Loucy (cell line): ENCODE results near the gene MRTFA.

ENCODE experiments used
- H2AFZ ChIP-seq: fragments of 200-600 bp; sonication (generic); 2 replicates; pipeline ENCODE4 v1.6.0; 2016; ENCODE audit warnings: antibody characterized with exemption, mild to moderate bottlenecking, low read length, moderate library complexity
- H3F3A ChIP-seq: fragments of 200-600 bp; 2 replicates; pipeline ENCODE4 v1.6.0; 2016; ENCODE audit warnings: antibody characterized with exemption, low read depth, mild to moderate bottlenecking
- H3K27me3 ChIP-seq: fragments of 200-600 bp; sonication (generic); 2 replicates; pipeline ENCODE4 v1.6.1; 2014; ENCODE audit warnings: low read length, mild to moderate bottlenecking; ENCODE audit not compliant: insufficient read depth, poor library complexity, severe bottlenecking
- H3K36me3 ChIP-seq: fragments of 200-600 bp; sonication (generic); 2 replicates; pipeline ENCODE4 v1.6.1; 2016; ENCODE audit warnings: low read length; ENCODE audit not compliant: insufficient read depth
- H3K4me1 ChIP-seq: fragments of 200-600 bp; sonication (generic); 2 replicates; pipeline ENCODE4 v1.5.1; 2014; ENCODE audit warnings: low read length, mild to moderate bottlenecking; ENCODE audit not compliant: insufficient read depth, poor library complexity, severe bottlenecking
- H3K4me2 ChIP-seq: fragments of 200-600 bp; sonication (generic); 2 replicates; pipeline ENCODE4 v1.6.0; 2014; ENCODE audit warnings: antibody characterized with exemption, low read length, low read depth, mild to moderate bottlenecking; ENCODE audit not compliant: poor library complexity, severe bottlenecking
- H3K4me3 ChIP-seq: fragments of 200-600 bp; sonication (generic); 2 replicates; pipeline ENCODE4 v1.5.1; 2014; ENCODE audit warnings: low read length, mild to moderate bottlenecking, mixed read lengths; ENCODE audit not compliant: poor library complexity, severe bottlenecking
- H3K79me2 ChIP-seq: fragments of 200-600 bp; sonication (generic); 2 replicates; pipeline ENCODE4 v1.6.1; 2014; ENCODE audit warnings: low read length; ENCODE audit not compliant: insufficient read depth
- H3K9ac ChIP-seq: fragments of 200-600 bp; sonication (generic); 2 replicates; pipeline ENCODE4 v1.6.0; 2014; ENCODE audit warnings: mild to moderate bottlenecking, low read depth, low read length, moderate library complexity; ENCODE audit not compliant: poor library complexity, severe bottlenecking
- H3K9me2 ChIP-seq: fragments of 200-600 bp; sonication (generic); replicated peaks from 2 replicates; pipeline ENCODE4 v1.6.1; 2016; ENCODE audit warnings: low read depth, low read length, mixed read lengths
- H3K9me3 ChIP-seq: fragments of 200-600 bp; sonication (generic); 2 replicates; pipeline ENCODE4 v1.6.1; 2014; ENCODE audit warnings: mild to moderate bottlenecking, antibody characterized with exemption, low read length, low read depth; ENCODE audit not compliant: insufficient read depth
- H4K20me1 ChIP-seq: fragments of 200-600 bp; sonication (generic); 2 replicates; pipeline ENCODE4 v1.6.0; 2014; ENCODE audit warnings: antibody characterized with exemption, low read length, mild to moderate bottlenecking; ENCODE audit not compliant: insufficient read depth, poor library complexity, severe bottlenecking
- CTCF ChIP-seq: fragments of 200-600 bp; sonication (generic); conservative IDR thresholded peaks from 2 replicates; pipeline ENCODE4 v1.5.1; 2014; ENCODE audit warnings: mild to moderate bottlenecking, antibody characterized with exemption, low read length
- EZH2phosphoT487 ChIP-seq: fragments of 200-600 bp; IDR thresholded peaks from 2 replicates; pipeline ENCODE4 v1.6.1; 2018; ENCODE audit warnings: antibody characterized with exemption, mild to moderate bottlenecking, moderate library complexity, borderline replicate concordance

MRTFA gene

GRCh38 chr22:40605761-40606160, 30.8 kb downstream of the MRTFA start:
- Histone ChIP-seq H3K9me2 (no peaks in the 10 kb centered on the region), H3K9me3 (no peaks in the 10 kb centered on the region), H4K20me1 (peaks cover 27% of the 10 kb centered on the region), H3K36me3 (no peaks in the 10 kb centered on the region), H3K79me2 (peaks cover 81% of the 10 kb centered on the region), H3K4me1 (peaks cover 29% of the 10 kb centered on the region), H3K4me2 (peak overlapping the region; percentile 31), H3K4me3 (no peak overlapping the region), H2AFZ (no peak overlapping the region), H3K9ac (no peak overlapping the region), H3K27me3 (no peaks in the 10 kb centered on the region), H3F3A (no peaks in the 10 kb centered on the region)
- no peak for TF ChIP-seq CTCF
- no peak for TF ChIP-seq EZH2phosphoT487

GRCh38 chr22:40603088-40603605, 33.4 kb downstream of the MRTFA start:
- H3F3A ChIP-seq, result no peaks in the 10 kb centered on the region
- H4K20me1 ChIP-seq, result peaks cover 29% of the 10 kb centered on the region
- no peak overlapping the region for H3K9ac ChIP-seq
- TF ChIP-seq EZH2phosphoT487 (no peak), CTCF (no peak)
- H3K4me1 ChIP-seq, result peaks cover 26% of the 10 kb centered on the region
- no peak overlapping the region for H2AFZ ChIP-seq
- H3K36me3 ChIP-seq, result no peaks in the 10 kb centered on the region
- H3K9me3 ChIP-seq, result no peaks in the 10 kb centered on the region
- peaks cover 84% of the 10 kb centered on the region for H3K79me2 ChIP-seq
- H3K4me2 ChIP-seq, result no peak overlapping the region
- H3K27me3 ChIP-seq, result no peaks in the 10 kb centered on the region
- no peak overlapping the region for H3K4me3 ChIP-seq
- no peaks in the 10 kb centered on the region for H3K9me2 ChIP-seq

- Histone ChIP-seq H3K9ac (no peak overlapping the region), H3K36me3 (no peaks in the 10 kb centered on the region), H3K79me2 (peaks cover 83% of the 10 kb centered on the region), H3K4me1 (peaks cover 26% of the 10 kb centered on the region), H3K27me3 (no peaks in the 10 kb centered on the region), H3K9me2 (no peaks in the 10 kb centered on the region), H3K4me3 (no peak overlapping the region), H4K20me1 (peaks cover 31% of the 10 kb centered on the region), H2AFZ (no peak overlapping the region), H3K4me2 (no peak overlapping the region), H3K9me3 (no peaks in the 10 kb centered on the region), H3F3A (no peaks in the 10 kb centered on the region)
- no peak for TF ChIP-seq EZH2phosphoT487
- TF ChIP-seq CTCF, result no peak
These were observed 34.3 kb downstream of the MRTFA start for GRCh38 chr22:40602231-40602630.
